Progenitor cell of endocrine pancreas (in vitro differentiated cells): ENCODE measurements around the gene FAM98A. TPM values are rescaled to one million over a fixed set of nuclear protein-coding genes. Genes with fewer than 3 reads are reported as not detected.

ENCODE experiments used
- DNase-seq: peaks from one replicate; pipeline ENCODE4 v3.0.0; 2021; ENCODE audit warnings: low spot score; ENCODE audit not compliant: unreplicated experiment
- H3K27ac Mint-ChIP-seq: 2 replicates; pipeline ENCODE4 v1.8.0; 2021; ENCODE audit warnings: mild to moderate bottlenecking, moderate library complexity, mixed read lengths
- H3K27me3 Mint-ChIP-seq: 2 replicates; pipeline ENCODE4 v1.8.0; 2021; ENCODE audit warnings: mixed read lengths
- H3K36me3 Mint-ChIP-seq: 2 replicates; pipeline ENCODE4 v1.8.0; 2022; ENCODE audit warnings: mixed read lengths; ENCODE audit not compliant: insufficient read depth
- H3K4me1 Mint-ChIP-seq: 2 replicates; pipeline ENCODE4 v1.8.0; 2021; ENCODE audit warnings: low read depth, mixed read lengths
- H3K4me3 Mint-ChIP-seq: 2 replicates; pipeline ENCODE4 v1.8.0; 2021; ENCODE audit warnings: low read depth, mild to moderate bottlenecking, moderate library complexity, mixed read lengths
- H3K9me3 Mint-ChIP-seq: 2 replicates; pipeline ENCODE4 v1.8.0; 2021; ENCODE audit warnings: low read depth, mixed read lengths
- CTCF ChIP-seq: fragments of 200-600 bp; sonication (generic); IDR thresholded peaks from one replicate; pipeline ENCODE4 v1.5.0; 2021; ENCODE audit warnings: antibody characterized with exemption, mild to moderate bottlenecking; ENCODE audit not compliant: unreplicated experiment
- total RNA-seq: library from RNA; stranded (reverse); gene quantifications from 2 replicates; pipeline ENCODE4 v1.2.1, GENCODE V29; 2021

FAM98A gene
- total RNA-seq, 1 donor from 2014 or later, result 30.6 TPM

GRCh38 chr2:33617401-33617800, 18.3 kb upstream of the FAM98A start:
- H3K9me3 Mint-ChIP-seq, result peaks cover 35% of the 10 kb centered on the region
- no peak for TF ChIP-seq CTCF
- peaks cover 20% of the 10 kb centered on the region for H3K36me3 Mint-ChIP-seq
- DNase-seq, result no peak
- H3K27ac Mint-ChIP-seq, result no peak overlapping the region
- H3K4me1 Mint-ChIP-seq, result peaks cover 2% of the 10 kb centered on the region
- no peak overlapping the region for H3K4me3 Mint-ChIP-seq
- H3K27me3 Mint-ChIP-seq, result no peaks in the 10 kb centered on the region

GRCh38 chr2:33616873-33617272, 17.8 kb upstream of the FAM98A start:
- Mint-ChIP-seq H3K4me3 (no peak overlapping the region), H3K9me3 (peaks cover 35% of the 10 kb centered on the region), H3K36me3 (peaks cover 20% of the 10 kb centered on the region), H3K4me1 (peaks cover 2% of the 10 kb centered on the region), H3K27me3 (no peaks in the 10 kb centered on the region), H3K27ac (no peak overlapping the region)
- no peak for DNase-seq
- TF ChIP-seq CTCF, result no peak

GRCh38 chr2:33614190-33614589, 15.1 kb upstream of the FAM98A start:
- H3K27ac Mint-ChIP-seq, result no peak overlapping the region
- peaks cover 17% of the 10 kb centered on the region for H3K36me3 Mint-ChIP-seq
- no peak for DNase-seq
- peaks cover 2% of the 10 kb centered on the region for H3K4me1 Mint-ChIP-seq
- TF ChIP-seq CTCF, result no peak
- no peak overlapping the region for H3K4me3 Mint-ChIP-seq
- no peaks in the 10 kb centered on the region for H3K27me3 Mint-ChIP-seq
- peaks cover 27% of the 10 kb centered on the region for H3K9me3 Mint-ChIP-seq

- TF ChIP-seq CTCF, result no peak
- H3K27me3 Mint-ChIP-seq, result no peaks in the 10 kb centered on the region
- H3K4me3 Mint-ChIP-seq, result no peak overlapping the region
- H3K27ac Mint-ChIP-seq, result no peak overlapping the region
- DNase-seq, result no peak
- H3K36me3 Mint-ChIP-seq, result no peaks in the 10 kb centered on the region
- H3K9me3 Mint-ChIP-seq, result peaks cover 4% of the 10 kb centered on the region
- no peaks in the 10 kb centered on the region for H3K4me1 Mint-ChIP-seq
Observed at GRCh38 chr2:33607905-33608304, 8.8 kb upstream of the FAM98A start.

GRCh38 chr2:33607251-33607721, 8.2 kb upstream of the FAM98A start:
- H3K27ac Mint-ChIP-seq, result no peak overlapping the region
- no peaks in the 10 kb centered on the region for H3K36me3 Mint-ChIP-seq
- no peak overlapping the region for H3K4me3 Mint-ChIP-seq
- DNase-seq, result no peak
- H3K9me3 Mint-ChIP-seq, result peaks cover 4% of the 10 kb centered on the region
- H3K4me1 Mint-ChIP-seq, result no peaks in the 10 kb centered on the region
- TF ChIP-seq CTCF, result no peak
- H3K27me3 Mint-ChIP-seq, result no peaks in the 10 kb centered on the region
